GM18858 (cell line): ENCODE measurements around the gene RPTOR.

Source experiments
- ATAC-seq: cut with Tn5 transposase; IDR thresholded peaks from one replicate; pipeline ENCODE4 v1.9.1; 2021; ENCODE audit not compliant: unreplicated experiment

RPTOR gene

GRCh38 chr17:80663781-80664206 is 119.2 kb downstream of the RPTOR start:
- no peak for ATAC-seq

GRCh38 chr17:80664217-80664790 is 119.7 kb downstream of the RPTOR start:
- no peak for ATAC-seq

- no peak for ATAC-seq
These were observed 121.2 kb downstream of the RPTOR start for GRCh38 chr17:80665792-80666191.

GRCh38 chr17:80666867-80667266 is 122.2 kb downstream of the RPTOR start:
- ATAC-seq, result no peak

- no peak for ATAC-seq
These were observed 123.0 kb downstream of the RPTOR start for GRCh38 chr17:80667462-80668277.

- ATAC-seq, result no peak
These were observed 123.9 kb downstream of the RPTOR start for GRCh38 chr17:80668375-80669148.

GRCh38 chr17:80671039-80671824 is 126.6 kb downstream of the RPTOR start:
- no peak for ATAC-seq

GRCh38 chr17:80671825-80672110 is 127.1 kb downstream of the RPTOR start:
- no peak for ATAC-seq

- no peak for ATAC-seq
These were observed 128.7 kb downstream of the RPTOR start for GRCh38 chr17:80673152-80673920.

GRCh38 chr17:80675438-80676095 is 130.9 kb downstream of the RPTOR start:
- no peak for ATAC-seq

GRCh38 chr17:80676096-80676466 is 131.4 kb downstream of the RPTOR start:
- no peak for ATAC-seq

- ATAC-seq, result no peak
These were observed 131.9 kb downstream of the RPTOR start for GRCh38 chr17:80676564-80676963.

GRCh38 chr17:80677214-80677756 is 132.6 kb downstream of the RPTOR start:
- no peak for ATAC-seq

- no peak for ATAC-seq
These were observed 135.2 kb downstream of the RPTOR start for GRCh38 chr17:80679816-80680215.

- ATAC-seq, result no peak
These were observed 136.6 kb downstream of the RPTOR start for GRCh38 chr17:80681215-80681614.

- no peak for ATAC-seq
These were observed 137.7 kb downstream of the RPTOR start for GRCh38 chr17:80682372-80682771.

GRCh38 chr17:80683625-80684104 is 139.0 kb downstream of the RPTOR start:
- no peak for ATAC-seq

- ATAC-seq, result no peak
These were observed 143.2 kb downstream of the RPTOR start for GRCh38 chr17:80687839-80688238.

GRCh38 chr17:80689129-80689619 is 144.5 kb downstream of the RPTOR start:
- no peak for ATAC-seq
